MCF 10A (cell line): ENCODE data around the gene TMED10. TPM values are rescaled to one million over a fixed set of nuclear protein-coding genes. Genes with fewer than 3 reads are reported as not detected.

Experiments
- BruUV-seq: library from RNA; stranded (reverse); fragments of 400-500 nt; replicated peaks from 2 replicates; lab custom pipeline; 2021; lab: Mats Ljungman, UMichigan
- CTCF ChIA-PET: fragments of 300-600 bp; sonication (Branson Sonifier 250); formaldehyde crosslinking; extraction: SDS; loops from one replicate; lab custom pipeline; 2021; ENCODE audit warnings: antibody characterized with exemption, inconsistent platforms; lab: Yijun Ruan, JAX
- POLR2A ChIA-PET: fragments of 300-600, 350-650 bp; sonication (Branson Sonifier 250); formaldehyde crosslinking; extraction: SDS; loops from one replicate; lab custom pipeline; 2020; ENCODE audit warnings: antibody characterized with exemption, inconsistent platforms; lab: Yijun Ruan, JAX
- DNase-seq: peaks from one replicate; pipeline ENCODE4 v3.0.0-alpha.2; 2018; ENCODE audit not compliant: unreplicated experiment
- H3K27ac Mint-ChIP-seq: one replicate; pipeline ENCODE4 v1.8.0; 2022; ENCODE audit warnings: mild to moderate bottlenecking, low read depth, mixed read lengths; ENCODE audit not compliant: unreplicated experiment
- H3K27me3 Mint-ChIP-seq: one replicate; pipeline ENCODE4 v1.8.0; 2022; ENCODE audit warnings: mixed read lengths; ENCODE audit not compliant: insufficient read depth, unreplicated experiment
- H3K36me3 Mint-ChIP-seq: one replicate; pipeline ENCODE4 v1.8.0; 2022; ENCODE audit warnings: mild to moderate bottlenecking, moderate library complexity, mixed read lengths; ENCODE audit not compliant: insufficient read depth, unreplicated experiment
- H3K4me1 Mint-ChIP-seq: one replicate; pipeline ENCODE4 v1.8.0; 2022; ENCODE audit warnings: mixed read lengths; ENCODE audit not compliant: insufficient read depth, unreplicated experiment
- H3K4me3 Mint-ChIP-seq: one replicate; pipeline ENCODE4 v1.8.0; 2022; ENCODE audit warnings: mild to moderate bottlenecking, moderate library complexity, mixed read lengths; ENCODE audit not compliant: unreplicated experiment
- H3K9me3 Mint-ChIP-seq: one replicate; pipeline ENCODE4 v1.8.0; 2022; ENCODE audit warnings: mixed read lengths; ENCODE audit not compliant: unreplicated experiment
- CTCF ChIP-seq: fragments of 200-600 bp; IDR thresholded peaks from one replicate; pipeline ENCODE4 v1.8.0; 2022; ENCODE audit warnings: antibody characterized with exemption, mild to moderate bottlenecking; ENCODE audit not compliant: unreplicated experiment
- intact Hi-C: fragments of 100-400 bp; cut with micrococcal nuclease; formaldehyde crosslinking; loops from 2 replicates; pipeline ENCODE4 v1.14.1; 2022
- total RNA-seq: library from RNA; stranded (reverse); gene quantifications from 2 replicates; pipeline ENCODE4 v1.2.3, GENCODE V29; 2022

TMED10 gene
- total RNA-seq, 1 experiment from 2014 or later: 454 TPM

GRCh38 chr14:75216427-75217006 lies 40.1 kb upstream of the TMED10 start:
- Mint-ChIP-seq H3K4me3 (no peak overlapping the region), H3K36me3 (no peaks in the 10 kb centered on the region), H3K4me1 (peaks cover 8% of the 10 kb centered on the region), H3K27ac (no peak overlapping the region), H3K9me3 (no peaks in the 10 kb centered on the region), H3K27me3 (no peaks in the 10 kb centered on the region)
- intact Hi-C loops: no loop called here
- BruUV-seq: no TSS peak
- no peak for TF ChIP-seq CTCF
- CTCF ChIA-PET: interaction anchor here (0.6 to 3.5 kb wide), 4 partner anchors 10 to 82 kb away, joined by 3 to 11 read pairs (median 7); no protein-coding TSS in a partner anchor
- DNase-seq: no peak
- POLR2A ChIA-PET: interaction anchor here (0.6 to 2.6 kb wide), 9 partner anchors 16 to 88 kb away, joined by 3 to 14 read pairs (median 3); partner anchors contain the start of gene FOS

- DNase-seq: no peak
- Mint-ChIP-seq H3K36me3 (no peaks in the 10 kb centered on the region), H3K27me3 (no peaks in the 10 kb centered on the region), H3K4me1 (peaks cover 8% of the 10 kb centered on the region), H3K27ac (no peak overlapping the region), H3K9me3 (no peaks in the 10 kb centered on the region), H3K4me3 (no peak overlapping the region)
- ChIA-PET POLR2A (interaction anchor here (0.7 to 1.0 kb wide), 3 partner anchors 25 to 65 kb away, joined by 3 to 4 read pairs (median 3); no protein-coding TSS in a partner anchor), CTCF (no interaction called here)
- no peak for TF ChIP-seq CTCF
- intact Hi-C loops: no loop called here
- no TSS peak for BruUV-seq
These were observed 39.1 kb upstream of the TMED10 start for GRCh38 chr14:75215520-75215919.

- Mint-ChIP-seq H3K27ac (no peak overlapping the region), H3K27me3 (no peaks in the 10 kb centered on the region), H3K36me3 (no peaks in the 10 kb centered on the region), H3K9me3 (no peaks in the 10 kb centered on the region), H3K4me1 (peaks cover 8% of the 10 kb centered on the region), H3K4me3 (no peak overlapping the region)
- intact Hi-C loops: no loop called here
- no peak for DNase-seq
- ChIA-PET CTCF (no interaction called here), POLR2A (interaction anchor here (1.2 to 1.3 kb wide), 2 partner anchors 10 to 30 kb away, joined by 5 read pairs; no protein-coding TSS in a partner anchor)
- TF ChIP-seq CTCF: no peak
- BruUV-seq: no TSS peak
These were observed 38.1 kb upstream of the TMED10 start for GRCh38 chr14:75214558-75214957.

- intact Hi-C loops: no loop called here
- no TSS peak for BruUV-seq
- Mint-ChIP-seq H3K27me3 (no peaks in the 10 kb centered on the region), H3K9me3 (no peaks in the 10 kb centered on the region), H3K36me3 (no peaks in the 10 kb centered on the region), H3K4me1 (peaks cover 8% of the 10 kb centered on the region), H3K4me3 (no peak overlapping the region), H3K27ac (no peak overlapping the region)
- ChIA-PET POLR2A (interaction anchor here (0.6 kb wide), 2 partner anchors 9 to 56 kb away, joined by 3 to 4 read pairs; no protein-coding TSS in a partner anchor), CTCF (interaction anchor here (0.8 kb wide), 1 partner anchor 19 kb away, joined by 3 read pairs; no protein-coding TSS in a partner anchor)
- no peak for DNase-seq
- no peak for TF ChIP-seq CTCF
These were observed 36.8 kb upstream of the TMED10 start for GRCh38 chr14:75213172-75213571.
